ENCODE results near the gene CETP.
"Not testable (repeated sequence)": the region's sequence is repeated elsewhere in the genome, so short reads cannot be mapped to it uniquely, and the experiment has no call there.

Gene CETP

DNA sequence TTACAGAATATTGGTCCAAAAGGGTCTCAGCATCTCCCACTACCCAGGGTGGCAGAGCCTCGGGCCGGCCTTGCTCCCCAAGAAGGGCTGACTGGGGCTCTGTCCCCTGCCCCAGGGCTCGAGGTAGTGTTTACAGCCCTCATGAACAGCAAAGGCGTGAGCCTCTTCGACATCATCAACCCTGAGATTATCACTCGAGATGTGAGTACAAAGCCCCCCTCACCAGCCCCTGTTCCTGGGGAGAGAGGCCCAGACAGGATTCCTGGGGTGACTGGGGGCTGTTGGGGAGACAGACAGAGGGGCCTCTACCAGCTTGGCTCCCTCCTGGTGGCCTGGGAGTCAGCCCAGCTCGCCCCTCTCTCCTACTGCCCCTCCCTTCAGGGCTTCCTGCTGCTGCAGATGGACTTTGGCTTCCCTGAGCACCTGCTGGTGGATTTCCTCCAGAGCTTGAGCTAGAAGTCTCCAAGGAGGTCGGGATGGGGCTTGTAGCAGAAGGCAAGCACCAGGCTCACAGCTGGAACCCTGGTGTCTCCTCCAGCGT, 21.5 kb downstream of the CETP start:
- no peak for TF ChIP-seq CTCF (conservative IDR thresholded peaks at IDR 0.05; ENCODE audit: low read depth, low read length)
- no peak overlapping the region for H3K4me3 ChIP-seq (ENCODE audit: low read length)
- no peak for DNase-seq (ENCODE audit: low read depth)

- no peak for DNase-seq (ENCODE audit: low read depth)
- no peak for TF ChIP-seq CTCF (conservative IDR thresholded peaks at IDR 0.05; ENCODE audit: low read depth, low read length)
- H3K4me3 ChIP-seq (ENCODE audit: low read length): no peak overlapping the region
These were observed 22.9 kb downstream of the CETP start for GRCh38 chr16:56984639-56985038.

- no peak overlapping the region for H3K4me3 ChIP-seq (ENCODE audit: low read length)
- TF ChIP-seq CTCF (conservative IDR thresholded peaks at IDR 0.05; ENCODE audit: low read depth, low read length): no peak
- peak; percentile 29 for DNase-seq (ENCODE audit: low read depth)
These were observed 23.7 kb downstream of the CETP start for GRCh38 chr16:56985288-56985961.

GRCh38 chr16:56985962-56986360, 24.2 kb downstream of the CETP start:
- H3K4me3 ChIP-seq (ENCODE audit: low read length): no peak overlapping the region
- DNase-seq (ENCODE audit: low read depth): no peak
- no peak for TF ChIP-seq CTCF (conservative IDR thresholded peaks at IDR 0.05; ENCODE audit: low read depth, low read length)

GRCh38 chr16:56986361-56986760, 24.6 kb downstream of the CETP start:
- H3K4me3 ChIP-seq (ENCODE audit: low read length): no peak overlapping the region
- DNase-seq (ENCODE audit: low read depth): no peak
- no peak for TF ChIP-seq CTCF (conservative IDR thresholded peaks at IDR 0.05; ENCODE audit: low read depth, low read length)

DNA sequence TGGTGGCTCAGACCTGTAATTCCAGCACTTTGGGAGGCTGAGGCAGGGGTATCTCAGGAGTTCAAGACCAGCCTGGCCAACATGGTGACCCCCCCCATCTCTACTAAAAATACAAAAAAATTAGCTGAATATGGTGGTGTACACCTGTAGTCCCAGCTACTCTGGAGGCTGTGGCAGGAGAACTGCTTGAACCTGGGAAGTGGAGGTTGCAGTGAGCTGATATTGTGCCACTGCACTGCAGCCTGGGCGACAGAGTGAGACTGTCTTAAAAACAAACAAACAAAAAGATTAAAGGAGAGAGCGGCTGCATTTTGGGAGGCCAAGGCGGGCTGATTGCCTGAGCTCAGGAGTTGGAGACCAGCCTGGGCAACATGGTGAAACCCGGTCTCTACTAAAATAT, 25.2 kb downstream of the CETP start:
- H3K4me3 ChIP-seq (ENCODE audit: low read length); DNase-seq (ENCODE audit: low read depth): not testable (repeated sequence)

- no peak overlapping the region for H3K4me3 ChIP-seq (ENCODE audit: low read length)
These were observed 25.9 kb downstream of the CETP start for GRCh38 chr16:56987692-56988091.

More at GRCh38 chr16:56987692-56988091, 25.9 kb downstream of the CETP start:
- no peak for DNase-seq (ENCODE audit: low read depth)
- no peak for TF ChIP-seq CTCF (conservative IDR thresholded peaks at IDR 0.05; ENCODE audit: low read depth, low read length)
